NCI-H2107 (cell line): ENCODE measurements around the gene DNPH1.

ENCODE experiments used
- DNase-seq: peaks from one replicate; lab custom pipeline; 2025; lab: John Stamatoyannopoulos, UW

Gene DNPH1

DNA sequence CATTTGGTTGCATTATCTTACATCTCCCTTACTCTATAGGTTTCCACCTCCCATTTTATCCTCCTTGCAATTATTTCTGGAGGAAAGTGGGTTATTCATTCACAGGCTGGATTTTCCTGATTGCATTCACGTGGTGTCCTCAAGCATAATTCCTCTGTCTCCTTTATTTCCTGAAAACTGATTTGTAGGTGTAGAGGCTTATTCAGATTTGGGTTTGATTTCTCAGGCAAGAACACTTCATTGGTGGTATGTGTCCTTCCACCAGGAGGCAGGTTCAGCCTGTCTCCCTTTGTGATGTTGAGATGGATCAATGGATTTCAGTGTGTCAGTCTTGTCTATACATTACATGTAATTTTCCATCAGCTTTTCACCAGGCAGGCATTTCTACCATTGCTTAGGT lies 17.3 kb downstream of the DNPH1 start:
- no peak for DNase-seq

DNA sequence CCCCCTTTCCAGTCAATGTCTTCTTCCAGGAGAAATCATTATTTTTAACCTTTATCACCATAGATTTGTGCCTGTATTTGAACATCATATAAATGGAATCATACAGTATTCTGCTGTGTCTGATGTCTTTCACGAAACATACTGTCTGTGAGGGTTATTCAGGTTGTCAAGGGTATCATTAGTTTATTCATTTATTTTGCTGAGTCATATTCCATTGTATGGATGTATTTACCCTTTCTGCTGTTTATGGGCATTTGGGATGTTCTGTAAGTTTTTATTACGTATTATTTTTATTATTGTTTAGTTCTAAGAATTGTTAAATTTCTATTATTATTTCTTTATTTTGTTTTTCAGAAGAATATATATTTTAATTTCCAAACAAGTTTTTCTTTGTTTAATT lies 22.0 kb downstream of the DNPH1 start:
- no peak for DNase-seq

DNA sequence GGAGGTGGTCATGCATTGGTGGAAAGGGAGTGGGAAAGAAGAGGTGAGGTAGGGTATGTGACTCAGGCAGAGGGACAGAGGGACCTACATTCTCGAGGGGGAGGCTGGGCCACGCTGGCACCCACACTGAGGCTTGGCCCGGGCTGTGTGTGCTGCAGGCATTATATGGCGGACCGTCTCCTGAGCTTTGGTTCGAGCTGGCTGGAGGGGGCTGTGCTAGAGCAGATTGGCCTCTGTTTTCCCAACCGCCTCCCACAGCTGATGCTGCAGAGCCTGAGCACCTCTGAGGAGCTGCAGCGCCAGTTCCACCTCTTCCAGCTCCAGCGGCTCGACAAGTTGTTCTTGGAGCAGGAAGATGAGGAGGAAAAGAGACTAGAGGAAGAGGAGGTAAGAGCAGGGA lies 23.4 kb downstream of the DNPH1 start:
- DNase-seq = no peak

DNA sequence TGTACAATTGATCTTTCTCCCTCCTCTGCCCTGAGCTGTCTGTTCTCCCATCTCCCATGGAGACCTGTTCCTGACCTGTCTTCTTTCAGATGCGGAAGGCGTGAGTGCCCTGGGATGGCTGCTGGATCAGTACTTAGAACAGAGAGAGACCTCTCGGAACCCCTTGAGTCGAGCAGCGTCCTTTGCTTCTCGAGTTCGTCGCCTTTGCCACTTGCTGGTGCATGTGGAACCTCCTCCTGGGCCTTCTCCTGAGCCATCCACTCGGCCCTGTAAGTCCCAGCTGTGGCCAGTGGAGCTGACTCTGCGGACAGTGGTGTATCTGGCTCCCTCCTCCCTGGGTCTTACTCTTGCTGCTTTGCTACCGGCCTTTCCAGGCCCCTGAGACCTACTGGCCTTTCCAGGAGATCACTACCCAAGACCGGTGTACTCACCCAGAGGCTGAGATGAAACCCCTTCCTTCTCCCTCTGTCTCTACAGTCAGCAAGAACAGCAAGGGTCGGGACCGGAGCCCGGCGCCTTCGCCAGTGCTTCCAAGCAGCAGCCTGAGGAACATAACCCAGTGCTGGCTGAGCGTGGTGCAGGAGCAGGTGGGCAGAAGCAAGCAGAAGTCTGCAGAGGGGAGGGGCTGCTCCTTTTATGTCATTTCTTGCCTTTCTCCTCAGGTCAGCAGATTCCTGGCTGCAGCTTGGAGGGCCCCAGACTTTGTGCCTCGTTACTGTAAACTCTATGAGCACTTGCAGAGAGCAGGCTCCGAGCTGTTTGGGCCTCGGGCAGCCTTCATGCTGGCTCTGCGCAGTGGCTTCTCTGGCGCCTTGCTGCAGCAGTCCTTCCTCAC lies 24.8 kb downstream of the DNPH1 start:
- DNase-seq = no peak

DNA sequence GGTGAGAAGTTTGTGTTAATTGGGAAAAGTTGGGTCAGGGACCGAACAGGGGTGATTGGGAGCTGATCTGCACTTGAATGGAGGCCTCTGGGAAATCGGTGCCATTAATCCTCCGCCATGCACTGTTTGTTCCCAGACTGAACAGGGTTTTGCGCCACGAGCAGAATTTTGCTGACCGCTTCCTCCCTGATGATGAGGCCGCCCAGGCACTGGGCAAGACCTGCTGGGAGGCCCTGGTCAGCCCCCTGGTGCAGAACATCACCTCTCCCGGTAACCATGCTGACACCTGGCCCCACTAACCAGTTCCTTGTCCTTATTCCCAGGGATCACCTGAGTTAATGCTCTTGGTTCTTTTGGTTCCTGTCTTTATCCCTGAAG lies 25.6 kb downstream of the DNPH1 start:
- no peak for DNase-seq

DNA sequence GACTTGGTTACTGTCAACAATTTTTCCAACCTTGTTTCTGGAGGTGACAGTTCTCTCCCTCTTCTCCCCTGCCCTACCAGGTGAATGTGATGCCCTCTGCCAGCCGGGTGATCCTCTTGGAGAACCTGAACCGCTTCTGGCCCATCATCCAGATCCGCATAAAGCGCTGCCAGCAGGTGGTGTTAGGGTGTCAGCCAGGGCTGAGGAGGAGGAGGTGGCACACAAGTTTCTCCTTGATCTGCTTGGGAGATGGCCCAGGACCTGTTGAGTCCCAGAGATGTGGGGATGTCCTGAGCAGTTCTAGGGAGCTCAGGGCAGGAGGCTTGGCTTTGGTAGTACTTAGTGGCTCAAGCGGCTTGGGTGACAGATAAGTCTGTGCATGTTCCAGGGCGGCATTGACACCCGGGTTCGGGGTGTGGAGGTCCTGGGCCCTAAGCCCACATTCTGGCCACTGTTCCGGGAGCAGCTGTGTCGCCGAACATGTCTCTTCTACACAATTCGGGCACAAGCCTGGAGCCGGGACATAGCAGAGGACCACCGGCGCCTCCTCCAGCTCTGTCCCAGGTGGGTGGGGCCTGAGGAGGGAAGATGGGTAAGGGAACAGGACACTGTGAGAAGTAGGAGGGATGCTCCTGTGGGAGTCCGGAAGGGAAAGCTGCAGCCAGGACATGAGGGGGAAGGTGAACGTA lies 26.1 kb downstream of the DNPH1 start:
- DNase-seq = no peak

DNA sequence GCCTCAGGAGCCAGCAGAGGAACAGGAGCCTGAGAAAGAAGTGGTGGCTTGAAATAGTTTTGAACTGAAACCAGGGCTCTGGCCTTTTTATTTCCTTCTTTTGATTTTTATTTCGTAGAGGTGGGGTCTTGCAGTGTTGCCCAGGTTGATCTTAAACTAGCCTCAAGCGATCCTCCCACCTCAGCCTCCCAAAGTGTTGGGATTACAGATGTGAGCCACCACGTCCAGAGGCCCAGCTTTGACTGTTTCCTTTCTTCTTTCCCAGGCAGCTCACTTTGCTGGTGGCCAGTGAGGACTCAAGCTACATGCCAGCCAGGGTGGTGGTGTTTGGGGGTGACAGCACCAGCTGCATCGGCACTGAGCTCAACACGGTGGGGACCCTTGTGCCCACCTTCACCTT lies 26.8 kb downstream of the DNPH1 start:
- DNase-seq = no peak

DNA sequence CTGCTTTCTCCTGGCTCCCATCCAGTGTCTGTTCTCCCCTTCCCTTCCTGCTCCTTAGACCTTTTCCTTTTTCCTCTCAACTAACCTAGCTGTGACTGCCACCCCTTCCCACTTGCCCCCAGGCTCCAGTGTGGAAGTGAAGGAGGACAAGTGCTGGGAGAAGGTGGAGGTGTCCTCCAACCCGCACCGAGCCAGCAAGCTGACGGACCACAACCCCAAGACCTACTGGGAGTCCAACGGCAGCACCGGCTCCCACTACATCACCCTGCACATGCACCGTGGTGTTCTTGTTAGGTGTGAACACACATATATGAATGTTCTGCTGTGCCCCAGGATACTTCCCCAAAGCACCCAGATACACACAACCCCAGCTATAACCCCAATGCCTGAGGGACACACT lies 28.7 kb downstream of the DNPH1 start:
- DNase-seq = no peak

DNA sequence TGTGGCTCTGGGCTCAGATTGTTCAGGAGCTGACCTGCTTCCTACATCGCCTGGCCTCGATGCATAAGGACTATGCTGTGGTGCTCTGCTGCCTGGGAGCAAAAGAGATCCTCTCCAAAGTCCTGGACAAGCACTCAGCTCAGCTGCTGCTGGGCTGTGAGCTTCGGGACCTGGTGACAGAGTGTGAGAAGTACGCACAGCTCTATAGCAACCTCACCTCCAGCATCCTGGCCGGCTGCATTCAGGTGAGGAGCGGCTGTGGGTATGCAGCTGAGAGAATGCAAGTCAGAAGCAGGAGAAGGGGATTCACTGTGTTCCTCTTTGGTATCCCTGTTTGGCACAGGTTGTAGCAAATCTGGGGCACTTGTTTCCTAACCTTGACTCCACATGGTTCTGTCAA lies 29.4 kb downstream of the DNPH1 start:
- DNase-seq = no peak

DNA sequence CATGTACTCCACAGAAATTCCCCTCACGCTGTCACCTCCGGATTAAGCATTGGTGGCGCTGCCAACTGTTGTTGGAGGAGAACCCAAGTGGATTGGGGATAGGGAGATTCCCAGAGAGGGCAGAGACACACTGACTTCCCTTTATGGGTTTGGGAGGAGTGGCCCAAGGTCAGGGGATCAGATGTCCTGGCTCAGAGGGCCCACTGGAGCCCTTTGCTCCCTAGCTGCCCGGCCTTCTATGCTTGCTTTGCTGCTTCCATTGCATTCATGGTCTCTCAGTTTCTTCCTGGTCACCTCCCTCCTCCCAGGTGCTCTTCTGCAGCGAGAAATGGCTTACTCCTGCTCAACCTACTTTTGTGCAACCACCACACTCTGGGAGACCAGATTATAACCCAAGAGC lies 32.9 kb downstream of the DNPH1 start:
- DNase-seq = no peak

DNA sequence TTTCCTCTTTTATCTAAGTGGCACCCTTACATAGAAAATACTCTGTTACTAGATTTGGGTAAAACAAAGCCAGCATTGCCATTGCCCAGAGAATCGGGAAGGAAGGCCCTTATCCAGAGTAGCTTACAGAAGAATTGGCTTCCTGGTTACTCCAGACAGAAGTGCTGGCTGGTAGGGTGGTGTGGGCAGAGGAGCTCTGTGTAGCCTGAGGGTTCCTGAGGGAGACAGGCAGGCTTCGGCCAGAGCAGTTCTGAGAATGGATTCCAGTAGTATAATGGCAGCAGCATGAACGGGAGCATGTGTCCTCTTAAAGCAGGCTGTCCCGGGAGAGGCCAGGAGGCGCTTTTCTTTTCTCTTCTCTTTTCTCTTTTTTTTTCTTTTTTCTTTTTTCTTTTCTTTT lies 35.4 kb downstream of the DNPH1 start:
- no peak for DNase-seq

DNA sequence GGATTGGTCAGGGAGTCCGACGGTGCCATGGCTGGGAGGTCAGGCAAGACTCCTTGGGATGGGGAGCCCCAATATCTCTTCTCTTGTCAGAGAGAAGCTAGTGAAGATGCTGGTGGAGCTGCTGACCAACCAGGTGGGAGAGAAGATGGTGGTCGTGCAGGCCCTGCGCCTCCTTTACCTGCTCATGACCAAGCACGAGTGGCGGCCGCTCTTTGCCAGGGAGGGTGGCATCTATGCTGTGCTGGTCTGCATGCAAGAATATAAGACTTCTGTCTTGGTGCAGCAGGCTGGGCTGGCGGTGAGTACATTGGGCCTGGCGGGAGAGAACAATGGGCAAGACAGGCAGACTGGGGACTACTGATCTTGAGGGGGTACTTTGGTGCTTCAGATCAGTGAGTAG lies 36.4 kb downstream of the DNPH1 start:
- DNase-seq = no peak

DNA sequence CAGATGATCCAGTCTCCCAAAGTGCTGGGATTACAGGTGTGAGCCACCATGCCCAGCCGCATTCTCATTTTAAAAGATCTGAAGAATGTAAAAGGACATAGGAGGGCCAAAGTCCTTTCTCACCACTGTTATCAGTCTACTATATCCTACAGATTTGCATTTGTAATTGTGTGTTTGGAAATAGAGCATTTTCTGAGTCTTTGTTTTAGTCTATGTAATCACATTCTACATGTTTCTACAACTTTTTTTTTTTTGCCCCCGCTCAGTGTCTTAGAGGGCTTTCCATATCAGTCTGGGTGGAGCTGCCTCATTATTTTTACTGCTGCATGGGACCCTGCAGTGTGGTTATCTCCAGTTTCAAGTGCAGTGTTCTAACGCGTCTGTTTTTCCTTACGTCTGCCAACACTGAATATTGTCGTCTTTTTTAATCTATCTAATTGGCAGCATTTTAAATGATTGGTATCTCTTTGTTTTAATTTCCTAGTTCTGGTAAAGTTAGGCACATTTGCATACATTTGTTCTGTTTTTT lies 39.4 kb downstream of the DNPH1 start:
- DNase-seq = no peak

DNA sequence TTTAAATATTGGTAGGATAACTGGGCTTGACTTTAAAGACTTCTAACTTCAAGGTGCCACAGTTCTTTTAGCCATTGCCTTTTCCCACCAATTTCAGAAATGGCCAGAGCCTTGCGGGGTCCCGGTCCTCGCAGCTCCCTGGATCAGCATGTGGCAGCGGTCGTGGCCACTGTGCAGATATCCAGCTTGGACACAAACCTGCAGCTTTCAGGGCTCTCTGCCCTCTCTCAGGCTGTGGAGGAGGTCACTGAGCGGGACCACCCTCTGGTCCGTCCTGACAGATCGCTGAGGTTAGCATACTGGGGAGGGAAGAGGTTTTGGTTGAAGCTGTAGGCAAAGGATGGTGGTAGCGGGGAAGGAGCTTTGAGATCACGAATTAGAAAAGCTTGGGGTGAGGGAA lies 40.9 kb downstream of the DNPH1 start:
- DNase-seq = no peak

DNA sequence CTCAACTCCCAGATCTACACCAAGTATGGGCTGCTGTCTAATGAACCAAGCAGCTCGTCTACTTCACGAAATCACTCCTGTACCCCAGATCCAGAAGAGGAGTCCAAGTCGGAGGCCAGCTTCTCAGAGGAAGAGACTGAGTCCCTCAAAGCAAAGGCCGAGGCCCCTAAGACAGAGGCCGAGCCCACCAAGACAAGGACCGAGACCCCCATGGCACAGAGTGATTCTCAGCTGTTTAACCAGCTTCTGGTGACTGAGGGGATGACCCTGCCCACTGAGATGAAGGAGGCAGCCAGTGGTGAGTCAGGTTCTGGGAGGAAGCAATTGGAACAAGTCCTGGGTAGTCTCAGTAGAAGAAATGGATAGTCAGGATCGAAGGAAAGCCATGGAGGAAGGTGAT lies 41.5 kb downstream of the DNPH1 start:
- no peak for DNase-seq

DNA sequence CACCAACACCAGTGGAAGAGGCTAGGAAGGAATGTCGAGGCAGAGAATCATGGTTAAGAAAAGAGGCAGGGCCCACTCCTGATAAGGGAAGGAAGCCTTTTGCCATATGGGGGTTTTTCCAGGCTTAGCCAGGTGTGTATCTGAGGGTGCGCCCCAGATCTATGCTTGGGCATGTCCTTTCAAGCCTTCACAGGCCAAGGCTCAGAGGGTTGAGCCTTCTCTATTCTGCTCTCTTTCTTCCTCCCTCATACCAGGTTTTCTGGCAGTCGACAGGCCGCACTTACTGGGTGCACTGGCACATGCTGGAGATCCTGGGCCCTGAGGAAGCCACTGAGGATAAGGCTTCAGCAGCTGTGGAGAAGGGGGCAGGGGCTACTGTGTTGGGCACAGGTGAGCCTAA lies 42.6 kb downstream of the DNPH1 start:
- no peak for DNase-seq

DNA sequence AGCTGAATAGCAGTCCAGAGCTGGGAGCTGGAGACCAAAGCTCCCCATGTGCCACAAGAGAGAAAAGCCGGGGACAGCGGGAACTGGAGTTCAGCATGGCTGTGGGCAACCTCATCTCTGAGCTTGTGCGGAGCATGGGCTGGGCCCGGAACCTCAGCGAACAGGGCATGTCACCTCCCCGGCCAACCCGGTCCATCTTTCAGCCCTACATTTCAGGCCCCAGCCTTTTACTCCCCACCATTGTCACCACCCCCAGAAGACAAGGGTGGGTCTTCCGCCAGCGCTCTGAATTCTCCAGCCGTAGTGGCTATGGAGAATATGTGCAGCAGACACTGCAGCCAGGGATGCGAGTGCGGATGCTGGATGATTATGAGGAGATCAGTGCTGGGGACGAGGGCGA lies 43.3 kb downstream of the DNPH1 start:
- DNase-seq = no peak

DNA sequence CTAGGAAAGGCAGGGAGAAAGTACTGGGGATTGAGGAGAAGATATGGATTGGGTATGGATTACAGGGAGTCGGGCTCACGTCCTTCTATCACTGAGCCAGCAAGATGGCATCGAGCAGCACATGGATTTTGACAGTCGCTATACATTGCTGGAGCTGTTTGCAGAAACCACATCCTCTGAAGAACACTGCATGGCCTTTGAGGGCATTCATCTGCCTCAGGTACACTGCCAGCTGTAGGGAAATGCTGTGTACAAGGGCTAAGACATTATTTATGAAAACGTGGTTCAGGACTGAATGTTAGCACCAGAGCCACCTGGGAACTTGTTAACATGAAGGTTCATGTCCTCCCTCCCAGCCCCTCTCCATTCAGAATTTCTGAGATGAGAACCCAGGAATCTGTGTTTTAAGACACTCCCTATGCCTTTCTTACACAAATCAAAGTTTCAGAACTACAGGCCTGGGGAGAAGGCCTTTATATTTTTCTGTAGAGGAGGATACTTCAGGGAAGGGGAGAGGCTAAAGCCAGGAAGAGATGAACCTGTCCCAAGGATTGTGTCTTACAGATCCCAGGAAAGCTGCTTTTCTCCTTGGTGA lies 43.8 kb downstream of the DNPH1 start:
- no peak for DNase-seq

DNA sequence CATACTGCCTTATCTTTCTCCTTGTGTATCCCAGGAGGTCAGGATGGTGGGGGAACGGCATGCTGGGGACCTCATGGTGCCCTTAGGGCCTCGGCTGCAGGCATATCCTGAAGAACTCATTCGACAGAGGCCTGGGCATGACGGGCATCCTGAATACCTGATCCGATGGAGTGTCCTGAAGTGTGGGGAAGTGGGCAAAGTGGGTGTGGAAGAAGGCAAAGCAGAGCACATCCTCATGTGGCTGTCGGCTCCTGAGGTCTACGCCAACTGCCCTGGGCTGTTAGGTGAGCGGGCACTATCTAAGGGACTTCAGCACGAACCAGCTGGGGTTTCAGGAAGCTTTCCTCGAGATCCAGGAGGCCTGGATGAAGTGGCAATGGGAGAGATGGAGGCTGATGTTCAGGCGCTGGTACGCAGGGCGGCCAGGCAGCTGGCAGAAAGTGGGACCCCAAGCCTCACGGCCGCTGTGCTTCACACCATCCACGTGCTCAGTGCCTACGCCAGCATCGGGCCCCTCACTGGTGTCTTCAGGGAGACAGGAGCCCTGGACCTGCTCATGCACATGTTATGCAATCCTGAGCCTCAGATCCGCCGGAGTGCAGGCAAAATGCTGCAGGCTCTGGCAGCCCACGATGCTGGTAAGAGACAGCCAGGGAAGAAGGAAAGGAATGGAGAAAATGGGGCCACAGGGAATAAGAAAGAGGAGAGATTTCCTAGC lies 44.9 kb downstream of the DNPH1 start:
- DNase-seq = no peak

DNA sequence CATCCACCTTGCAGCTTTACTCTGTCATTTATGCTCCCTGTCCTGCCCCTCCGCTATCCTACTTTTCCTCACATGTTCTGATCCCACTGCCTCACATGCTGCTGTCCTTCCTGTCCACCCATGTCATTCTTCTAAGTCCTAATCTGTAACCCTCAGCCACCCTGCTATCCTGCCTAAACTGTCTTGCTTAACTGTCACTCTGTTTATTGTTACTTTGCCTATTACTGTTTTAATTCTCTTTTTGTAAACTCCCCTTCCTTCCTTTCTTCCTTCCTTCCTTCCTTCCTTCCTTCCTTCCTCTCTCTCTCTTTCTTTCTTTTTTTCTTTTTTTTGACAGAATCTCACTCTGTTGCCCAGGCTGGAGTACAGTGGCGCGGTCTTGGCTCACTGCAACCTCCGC lies 45.8 kb downstream of the DNPH1 start:
- DNase-seq = no peak

DNA sequence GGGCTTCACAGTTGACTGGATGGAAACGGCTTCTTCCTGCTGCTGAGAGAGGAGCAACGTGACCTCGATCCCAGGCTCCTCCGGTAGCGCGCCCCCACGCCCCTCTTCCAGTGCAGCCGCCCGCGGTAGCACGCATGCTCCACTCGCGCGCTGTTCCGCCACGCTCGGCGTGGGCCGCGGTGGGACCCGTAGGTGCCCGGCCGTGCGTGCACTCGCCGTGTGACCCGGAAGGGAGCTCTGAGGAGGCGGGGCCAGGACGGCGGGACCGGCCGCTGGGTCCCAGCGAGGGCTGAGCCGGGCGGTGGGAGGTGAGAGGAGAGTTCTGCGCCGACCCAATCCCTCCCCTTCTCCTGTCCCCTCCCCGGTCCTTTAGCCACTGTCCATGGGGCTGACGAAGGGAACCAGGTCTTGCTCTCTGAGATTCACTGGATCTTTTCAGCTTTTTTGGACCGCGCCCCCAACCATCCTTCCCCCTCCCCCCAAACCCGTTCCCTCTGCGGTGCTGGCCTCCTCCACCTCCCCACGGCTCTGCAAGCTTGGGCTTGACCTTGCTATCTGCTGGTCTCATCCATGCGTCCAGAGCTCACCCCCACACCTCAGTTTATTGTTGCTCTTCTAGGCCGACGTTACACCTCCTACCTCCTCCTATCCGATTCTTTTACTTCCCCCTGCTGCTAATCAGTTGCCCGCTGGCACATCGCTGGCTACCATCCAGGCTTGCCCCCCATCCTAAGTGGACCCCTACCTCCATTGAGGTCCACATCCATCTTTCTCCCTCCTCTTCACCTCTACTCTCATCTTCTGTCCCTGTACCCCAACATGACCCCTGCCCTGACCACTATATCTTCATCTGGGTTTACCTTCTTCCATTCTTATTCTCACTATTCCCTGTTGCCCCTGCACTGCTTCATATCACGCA lies 47.1 kb downstream of the DNPH1 start, which contains the start of gene CUL9:
TSS of gene CUL9 (plus strand) at position 255 of the 919 bp plus-strand sequence. CDS start 2,115 bp downstream, outside the sequence.
- DNase-seq = peak; percentile 20
